Measurements from ENCODE around the gene ARMC2. TPM values are rescaled to one million over a fixed set of nuclear protein-coding genes. Genes with fewer than 3 reads are reported as not detected.

ARMC2 gene
- total RNA-seq, 1 donor from 2014 or later, result 5.8 TPM

- no peak for DNase-seq (ENCODE audit: low spot score)
These were observed 171.7 kb downstream of the ARMC2 start for GRCh38 chr6:109019911-109020310.

GRCh38 chr6:109021870-109022269 lies 173.6 kb downstream of the ARMC2 start:
- no peak for DNase-seq (ENCODE audit: low spot score)

- no peak for DNase-seq (ENCODE audit: low spot score)
These were observed 175.2 kb downstream of the ARMC2 start for GRCh38 chr6:109023356-109023925.

Other genes with a start within 250 kb of the ARMC2 start
- 33.1 TPM for gene SESN1, start 246.4 kb downstream of the ARMC2 start, total RNA-seq
- 11.5 TPM for gene CEP57L1, start 247.1 kb downstream of the ARMC2 start, total RNA-seq